Hepatic stellate cell (primary cell): ENCODE results near the gene SGMS1.
A peak's percentile ranks its signal among the peaks of the same experiment; 100 is the strongest.

ENCODE experiments used
- DNase-seq: peaks from one replicate; pipeline ENCODE4 v3.0.0; 2011; ENCODE audit warnings: low spot score

The SGMS1 gene

GRCh38 chr10:50610368-50610767 lies 13.4 kb downstream of the SGMS1 start:
- no peak for DNase-seq

GRCh38 chr10:50607356-50607925 lies 16.3 kb downstream of the SGMS1 start:
- no peak for DNase-seq

GRCh38 chr10:50605951-50606270 lies 17.8 kb downstream of the SGMS1 start:
- no peak for DNase-seq

- peak; percentile 62 for DNase-seq
These were observed 18.3 kb downstream of the SGMS1 start for GRCh38 chr10:50605269-50605950.

GRCh38 chr10:50604809-50605208 lies 18.9 kb downstream of the SGMS1 start:
- no peak for DNase-seq

- DNase-seq, result no peak
These were observed 19.6 kb downstream of the SGMS1 start for GRCh38 chr10:50604049-50604640.

GRCh38 chr10:50603151-50603850 lies 20.5 kb downstream of the SGMS1 start:
- DNase-seq, result no peak

- no peak for DNase-seq
These were observed 21.8 kb downstream of the SGMS1 start for GRCh38 chr10:50601974-50602373.

GRCh38 chr10:50600831-50601477 lies 22.8 kb downstream of the SGMS1 start:
- no peak for DNase-seq

GRCh38 chr10:50600286-50600685 lies 23.5 kb downstream of the SGMS1 start:
- DNase-seq, result no peak

- DNase-seq, result no peak
These were observed 26.9 kb downstream of the SGMS1 start for GRCh38 chr10:50596897-50597296.

GRCh38 chr10:50596456-50596855 lies 27.3 kb downstream of the SGMS1 start:
- no peak for DNase-seq

- no peak for DNase-seq
These were observed 28.0 kb downstream of the SGMS1 start for GRCh38 chr10:50595785-50596184.

GRCh38 chr10:50593523-50594376 lies 30.0 kb downstream of the SGMS1 start:
- peak; percentile 19 for DNase-seq

- no peak for DNase-seq
These were observed 30.8 kb downstream of the SGMS1 start for GRCh38 chr10:50592961-50593418.

GRCh38 chr10:50590935-50591334 lies 32.8 kb downstream of the SGMS1 start:
- no peak for DNase-seq

GRCh38 chr10:50586740-50587088 lies 37.0 kb downstream of the SGMS1 start:
- DNase-seq, result no peak

- DNase-seq, result peak; percentile 47
These were observed 37.6 kb downstream of the SGMS1 start for GRCh38 chr10:50585921-50586739.

GRCh38 chr10:50582766-50583762 lies 40.7 kb downstream of the SGMS1 start:
- DNase-seq, result no peak

GRCh38 chr10:50582046-50582445 lies 41.7 kb downstream of the SGMS1 start:
- no peak for DNase-seq
